Measurements from ENCODE around the gene PHF21A.

The PHF21A gene

GRCh38 chr11:46144741-46145140 is 23.5 kb upstream of the PHF21A start:
- TF ChIP-seq CTCF (IDR thresholded peaks at IDR 0.05), result no peak

- no peak for TF ChIP-seq CTCF (IDR thresholded peaks at IDR 0.05)
Measured at GRCh38 chr11:46143049-46143806, 22.0 kb upstream of the PHF21A start.

- TF ChIP-seq CTCF (IDR thresholded peaks at IDR 0.05), result no peak
Measured at GRCh38 chr11:46142561-46142960, 21.3 kb upstream of the PHF21A start.

- no peak for TF ChIP-seq CTCF (IDR thresholded peaks at IDR 0.05)
Measured at GRCh38 chr11:46141597-46141996, 20.3 kb upstream of the PHF21A start.

GRCh38 chr11:46134540-46134939 is 13.3 kb upstream of the PHF21A start:
- TF ChIP-seq CTCF (IDR thresholded peaks at IDR 0.05), result no peak

- no peak for TF ChIP-seq CTCF (IDR thresholded peaks at IDR 0.05)
Measured at GRCh38 chr11:46134061-46134460, 12.8 kb upstream of the PHF21A start.

- no peak for TF ChIP-seq CTCF (IDR thresholded peaks at IDR 0.05)
Measured at GRCh38 chr11:46133119-46133518, 11.9 kb upstream of the PHF21A start.

Measured in LNCAP (cell line).